HAP-1 (cell line): ENCODE results near the gene VWA5B1.
A peak's percentile ranks its signal among the peaks of the same experiment; 100 is the strongest.

Experiments used
- DNase-seq, 2 experiments: peaks; one replicate each; pipeline ENCODE4 v3.0.0-alpha.2; 2016 to 2020; ENCODE audit warnings: low spot score in 2 of 2
- H3K27me3 ChIP-seq: fragments of 250-450 bp; sonication (Bioruptor Pico); 2 replicates; pipeline ENCODE4 v1.5.1; 2020; ENCODE audit warnings: low read depth, mild to moderate bottlenecking, moderate library complexity
- H3K36me3 ChIP-seq: fragments of 250-450 bp; sonication (Bioruptor Pico); replicated peaks from 2 replicates; pipeline ENCODE4 v1.5.1; 2020; ENCODE audit warnings: mild to moderate bottlenecking
- H3K4me1 ChIP-seq: fragments of 250-450 bp; sonication (Bioruptor Pico); 2 replicates; pipeline ENCODE4 v1.5.1; 2020; ENCODE audit warnings: mild to moderate bottlenecking
- H3K4me3 ChIP-seq: fragments of 250-450 bp; sonication (Bioruptor Pico); 2 replicates; pipeline ENCODE4 v1.5.1; 2020; ENCODE audit warnings: mild to moderate bottlenecking, moderate library complexity
- H3K9me3 ChIP-seq: fragments of 250-450 bp; sonication (Bioruptor Pico); 2 replicates; pipeline ENCODE4 v1.5.1; 2020; ENCODE audit warnings: mild to moderate bottlenecking, moderate library complexity
- in situ Hi-C: fragments of 300-500 bp; cut with MboI; formaldehyde crosslinking; loops from 3 replicates; pipeline ENCODE4 v1.14.3; 2020; ENCODE audit warnings: low sequenced_read_pairs, inconsistent platforms, mixed read lengths

Gene VWA5B1

DNA sequence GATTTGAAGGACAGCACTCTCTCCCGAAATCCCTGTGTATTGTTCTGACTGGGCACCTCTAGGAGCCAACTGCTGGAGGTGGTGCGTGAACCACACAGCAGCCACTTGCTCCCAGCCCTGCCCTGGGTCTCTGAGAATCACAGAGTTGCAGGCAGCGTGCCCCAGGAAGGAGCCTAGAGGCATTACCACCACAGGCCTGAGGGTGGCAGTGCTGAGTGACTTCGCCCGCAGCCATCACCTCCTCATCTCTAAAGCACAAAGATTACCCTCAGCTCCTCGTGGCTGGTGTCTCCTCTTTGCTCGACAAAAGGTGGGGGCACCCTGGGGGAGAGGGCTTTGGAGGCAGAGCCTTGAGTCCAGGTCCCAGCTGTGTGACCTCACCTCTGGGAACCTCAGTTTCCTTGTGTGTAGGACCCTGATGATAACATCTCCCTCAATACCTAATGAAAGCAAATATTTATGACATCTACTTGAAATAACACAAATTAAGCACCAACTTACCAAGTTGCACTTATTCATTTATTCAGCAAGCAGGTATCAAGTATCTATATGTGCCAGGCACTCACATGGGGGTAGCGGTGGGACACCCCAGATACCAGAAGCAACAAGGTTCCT, 86.3 kb downstream of the VWA5B1 start:
- in situ Hi-C loops = no loop called here
- Histone ChIP-seq H3K36me3 (no peaks in the 10 kb centered on the region), H3K4me3 (no peak overlapping the region), H3K4me1 (no peaks in the 10 kb centered on the region), H3K27me3 (peaks cover 8% of the 10 kb centered on the region), H3K9me3 (no peaks in the 10 kb centered on the region)
- DNase-seq = peak; percentile 29 to 71

GRCh38 chr1:20377516-20378270, 87.0 kb downstream of the VWA5B1 start:
- no peaks in the 10 kb centered on the region for H3K36me3 ChIP-seq
- H3K4me3 ChIP-seq = no peak overlapping the region
- H3K4me1 ChIP-seq = no peaks in the 10 kb centered on the region
- peaks cover 8% of the 10 kb centered on the region for H3K27me3 ChIP-seq
- in situ Hi-C loops = no loop called here
- DNase-seq = no peak
- H3K9me3 ChIP-seq = no peaks in the 10 kb centered on the region

GRCh38 chr1:20379075-20379474, 88.4 kb downstream of the VWA5B1 start:
- no peak for DNase-seq
- in situ Hi-C loops = no loop called here
- H3K36me3 ChIP-seq = no peaks in the 10 kb centered on the region
- H3K4me1 ChIP-seq = no peaks in the 10 kb centered on the region
- peaks cover 8% of the 10 kb centered on the region for H3K27me3 ChIP-seq
- no peak overlapping the region for H3K4me3 ChIP-seq
- no peaks in the 10 kb centered on the region for H3K9me3 ChIP-seq

DNA sequence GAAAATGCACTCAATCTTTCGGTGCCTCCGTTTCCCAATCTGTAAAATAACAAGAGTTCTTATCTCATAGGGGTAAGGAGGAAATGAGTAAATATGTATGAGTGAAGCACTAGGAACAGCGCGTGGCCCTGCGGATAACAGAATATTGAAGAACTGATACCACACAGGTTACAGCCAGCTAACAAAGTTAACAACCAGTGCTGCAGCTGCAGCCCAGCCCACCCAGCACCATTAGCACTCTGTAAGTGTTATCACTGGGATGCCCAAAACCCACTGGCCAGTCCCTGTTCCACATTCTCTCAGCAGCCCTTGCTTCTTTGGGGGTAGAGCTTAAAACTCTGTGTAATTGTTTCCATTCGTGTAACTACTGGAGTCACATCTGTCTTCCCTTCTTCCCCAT, 89.5 kb downstream of the VWA5B1 start:
- no peaks in the 10 kb centered on the region for H3K36me3 ChIP-seq
- H3K4me1 ChIP-seq = no peaks in the 10 kb centered on the region
- no peaks in the 10 kb centered on the region for H3K9me3 ChIP-seq
- DNase-seq = no peak
- in situ Hi-C loops = no loop called here
- no peak overlapping the region for H3K4me3 ChIP-seq
- peaks cover 14% of the 10 kb centered on the region for H3K27me3 ChIP-seq

- Histone ChIP-seq H3K36me3 (no peaks in the 10 kb centered on the region), H3K9me3 (no peaks in the 10 kb centered on the region), H3K4me1 (no peaks in the 10 kb centered on the region), H3K4me3 (no peak overlapping the region), H3K27me3 (peaks cover 19% of the 10 kb centered on the region)
- in situ Hi-C loops = no loop called here
- DNase-seq = no peak
These were observed 90.0 kb downstream of the VWA5B1 start for GRCh38 chr1:20380616-20381035.

- Histone ChIP-seq H3K27me3 (peaks cover 24% of the 10 kb centered on the region), H3K4me1 (no peaks in the 10 kb centered on the region), H3K9me3 (no peaks in the 10 kb centered on the region), H3K36me3 (no peaks in the 10 kb centered on the region), H3K4me3 (no peak overlapping the region)
- in situ Hi-C loops = no loop called here
- no peak for DNase-seq
These were observed 90.5 kb downstream of the VWA5B1 start for GRCh38 chr1:20381045-20381641.

GRCh38 chr1:20381961-20382360, 91.3 kb downstream of the VWA5B1 start:
- Histone ChIP-seq H3K4me1 (no peaks in the 10 kb centered on the region), H3K4me3 (no peak overlapping the region), H3K36me3 (no peaks in the 10 kb centered on the region), H3K9me3 (no peaks in the 10 kb centered on the region), H3K27me3 (peaks cover 24% of the 10 kb centered on the region; the same call in 1 of the 2 replicates)
- DNase-seq = no peak
- in situ Hi-C loops = no loop called here

DNA sequence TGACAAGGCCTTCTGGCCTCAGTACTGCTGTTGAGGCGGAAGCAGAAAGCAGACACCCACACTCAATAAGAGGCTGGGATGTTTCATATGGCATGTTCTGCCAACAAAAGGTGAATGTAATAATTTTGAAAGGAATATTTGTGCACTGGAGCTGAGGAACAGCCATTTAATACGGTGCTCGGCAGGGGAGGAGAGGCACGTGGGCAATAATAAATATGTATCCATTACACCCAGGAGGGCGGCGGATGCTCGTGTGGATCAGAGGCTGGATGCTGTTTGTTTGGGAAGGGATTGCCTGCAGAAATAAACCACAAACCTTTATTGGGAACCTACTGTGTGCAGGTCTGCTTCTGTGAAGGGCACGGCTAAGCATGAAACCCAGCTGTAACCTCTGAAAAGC, 92.0 kb downstream of the VWA5B1 start:
- no peaks in the 10 kb centered on the region for H3K4me1 ChIP-seq
- no peak for DNase-seq
- H3K36me3 ChIP-seq = no peaks in the 10 kb centered on the region
- H3K4me3 ChIP-seq = no peak overlapping the region
- peaks cover 28% of the 10 kb centered on the region; the same call in 1 of the 2 replicates for H3K27me3 ChIP-seq
- in situ Hi-C loops = no loop called here
- no peaks in the 10 kb centered on the region for H3K9me3 ChIP-seq

DNA sequence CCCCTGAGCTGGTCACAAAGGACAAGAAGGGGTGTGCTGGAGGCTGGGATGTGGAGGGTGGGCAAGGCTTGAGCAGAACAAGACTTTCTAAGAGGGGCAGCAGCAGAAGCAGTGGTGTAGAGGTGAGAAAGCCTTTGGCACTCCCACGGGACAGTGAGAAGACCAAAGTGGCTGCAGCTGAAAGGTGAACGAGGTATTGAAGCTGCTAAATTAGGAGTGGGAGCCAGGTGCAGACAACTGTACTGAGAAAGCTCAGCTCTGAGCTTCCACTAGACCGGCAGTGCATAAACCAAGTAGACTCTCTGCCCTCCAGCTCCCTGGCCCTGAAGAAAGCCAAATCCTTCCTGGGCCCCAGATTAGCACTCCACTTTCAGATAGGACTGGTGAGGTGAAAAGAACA, 93.0 kb downstream of the VWA5B1 start:
- Histone ChIP-seq H3K4me1 (no peaks in the 10 kb centered on the region), H3K9me3 (no peaks in the 10 kb centered on the region), H3K27me3 (peaks cover 32% of the 10 kb centered on the region; the same call in 1 of the 2 replicates), H3K4me3 (no peak overlapping the region), H3K36me3 (no peaks in the 10 kb centered on the region)
- in situ Hi-C loops = no loop called here
- no peak for DNase-seq

- Histone ChIP-seq H3K4me3 (no peak overlapping the region), H3K36me3 (no peaks in the 10 kb centered on the region), H3K4me1 (no peaks in the 10 kb centered on the region), H3K9me3 (no peaks in the 10 kb centered on the region), H3K27me3 (peaks cover 35% of the 10 kb centered on the region; the same call in 1 of the 2 replicates)
- in situ Hi-C loops = no loop called here
- no peak for DNase-seq
These were observed 95.0 kb downstream of the VWA5B1 start for GRCh38 chr1:20385630-20386029.

GRCh38 chr1:20386323-20387081, 95.8 kb downstream of the VWA5B1 start:
- Histone ChIP-seq H3K4me3 (no peak overlapping the region), H3K36me3 (no peaks in the 10 kb centered on the region), H3K4me1 (no peaks in the 10 kb centered on the region), H3K9me3 (no peaks in the 10 kb centered on the region), H3K27me3 (peaks cover 35% of the 10 kb centered on the region; the same call in 1 of the 2 replicates)
- DNase-seq = no peak
- in situ Hi-C loops = no loop called here

- Histone ChIP-seq H3K9me3 (no peaks in the 10 kb centered on the region), H3K4me1 (no peaks in the 10 kb centered on the region), H3K4me3 (no peak overlapping the region), H3K36me3 (no peaks in the 10 kb centered on the region), H3K27me3 (peaks cover 31% of the 10 kb centered on the region; the same call in 1 of the 2 replicates)
- no peak for DNase-seq
- in situ Hi-C loops = no loop called here
These were observed 98.9 kb downstream of the VWA5B1 start for GRCh38 chr1:20389571-20389970.

GRCh38 chr1:20390589-20391331, 100.1 kb downstream of the VWA5B1 start:
- in situ Hi-C loops = no loop called here

More at GRCh38 chr1:20390589-20391331, 100.1 kb downstream of the VWA5B1 start:
- DNase-seq = no peak
- no peak overlapping the region for H3K4me3 ChIP-seq
- no peaks in the 10 kb centered on the region for H3K36me3 ChIP-seq
- H3K9me3 ChIP-seq = no peaks in the 10 kb centered on the region
- peaks cover 19% of the 10 kb centered on the region; the same call in 1 of the 2 replicates for H3K27me3 ChIP-seq
- no peaks in the 10 kb centered on the region for H3K4me1 ChIP-seq
